Activated CD4-positive, alpha-beta T cell treated with anti-CD3 and anti-CD28 coated beads, Interleukin-2, amount 10 ng/mL, durations not matched to agents 24 days and 14 days (primary cell): ENCODE measurements around the gene USP21. TPM values are rescaled to one million over a fixed set of nuclear protein-coding genes. Genes with fewer than 3 reads are reported as not detected.

Experiments
- DNase-seq: peaks from one replicate; pipeline ENCODE4 v3.0.0; 2022
- H3K27ac Mint-ChIP-seq: one replicate; pipeline ENCODE4 v1.8.0; 2022; ENCODE audit warnings: mild to moderate bottlenecking, mixed read lengths
- H3K27me3 Mint-ChIP-seq: one replicate; pipeline ENCODE4 v1.8.0; 2022; ENCODE audit warnings: mixed read lengths
- H3K36me3 Mint-ChIP-seq: one replicate; pipeline ENCODE4 v1.8.0; 2022; ENCODE audit warnings: low read depth, mild to moderate bottlenecking, mixed read lengths
- H3K4me1 Mint-ChIP-seq: one replicate; pipeline ENCODE4 v1.8.0; 2021; ENCODE audit warnings: mixed read lengths
- H3K4me3 Mint-ChIP-seq: one replicate; pipeline ENCODE4 v1.8.0; 2022; ENCODE audit warnings: mild to moderate bottlenecking, moderate library complexity, mixed read lengths
- H3K9me3 Mint-ChIP-seq: one replicate; pipeline ENCODE4 v1.8.0; 2021; ENCODE audit warnings: mixed read lengths
- intact Hi-C: fragments of 100-400 bp; cut with micrococcal nuclease; formaldehyde crosslinking; loops from one replicate; pipeline ENCODE4 v1.15.1; 2023
- total RNA-seq: library from RNA; stranded (reverse); gene quantifications from 2 replicates; pipeline ENCODE4 v1.2.3, GENCODE V29; 2022

The USP21 gene
- total RNA-seq, 1 donor from 2014 or later: 32.7 TPM

GRCh38 chr1:161209790-161210409 is 50.6 kb downstream of the USP21 start:
- H3K27me3 Mint-ChIP-seq: no peaks in the 10 kb centered on the region
- H3K4me3 Mint-ChIP-seq: no peak overlapping the region
- no peaks in the 10 kb centered on the region for H3K9me3 Mint-ChIP-seq
- H3K27ac Mint-ChIP-seq: no peak overlapping the region
- peaks cover 34% of the 10 kb centered on the region for H3K4me1 Mint-ChIP-seq
- peak; percentile 92 for DNase-seq
- intact Hi-C loops: loop anchor here (2.0 to 5.0 kb wide), 2 partner anchors 15 to 82 kb away; no protein-coding TSS in a partner anchor
- H3K36me3 Mint-ChIP-seq: peaks cover 62% of the 10 kb centered on the region

- no peak overlapping the region for H3K4me3 Mint-ChIP-seq
- H3K4me1 Mint-ChIP-seq: peaks cover 42% of the 10 kb centered on the region
- H3K27ac Mint-ChIP-seq: no peak overlapping the region
- no peak for DNase-seq
- intact Hi-C loops: no loop called here
- H3K36me3 Mint-ChIP-seq: peaks cover 49% of the 10 kb centered on the region
- H3K9me3 Mint-ChIP-seq: no peaks in the 10 kb centered on the region
- no peaks in the 10 kb centered on the region for H3K27me3 Mint-ChIP-seq
These were observed 55.1 kb downstream of the USP21 start for GRCh38 chr1:161214369-161214768.

GRCh38 chr1:161215076-161215475 is 55.8 kb downstream of the USP21 start, which contains the start of gene FCER1G:
Gene FCER1G (plus strand): TSS chr1:161215295. CDS start chr1:161215322, 27 bp downstream.
- Mint-ChIP-seq H3K27ac (peak within 1 kb of the TSS; percentile 31), H3K36me3 (peaks cover 42% of the 10 kb centered on the region), H3K4me3 (peak within 1 kb of the TSS; percentile 44), H3K4me1 (peaks cover 38% of the 10 kb centered on the region), H3K9me3 (no peaks in the 10 kb centered on the region), H3K27me3 (no peaks in the 10 kb centered on the region)
- intact Hi-C loops: no loop called here
- DNase-seq: no peak

Other genes with a start within 250 kb of the USP21 start
- gene ITLN2, start 204.7 kb upstream of the USP21 start, total RNA-seq: not detected in 2 replicates
- gene F11R, start 138.3 kb upstream of the USP21 start, total RNA-seq: 9.1 and 21.4 TPM in 2 replicates
- 41.7 and 49.7 TPM in 2 replicates for gene TSTD1, start 120.5 kb upstream of the USP21 start, total RNA-seq
- gene USF1, start 113.5 kb upstream of the USP21 start, total RNA-seq: 46.5 and 48.6 TPM in 2 replicates
- 134 and 139 TPM in 2 replicates for gene ARHGAP30, start 89.6 kb upstream of the USP21 start, total RNA-seq
- 0.05 TPM in 1 of 2 replicates, not detected in the other for gene NECTIN4, start 69.9 kb upstream of the USP21 start, total RNA-seq
- not detected in 2 replicates for gene KLHDC9, start 61.1 kb upstream of the USP21 start, total RNA-seq
- gene PFDN2, start 41.5 kb upstream of the USP21 start, total RNA-seq: 173 and 178 TPM in 2 replicates
- gene NIT1, start 41.4 kb upstream of the USP21 start, total RNA-seq: 46.7 and 48.2 TPM in 2 replicates
- gene DEDD, start 26.8 kb upstream of the USP21 start, total RNA-seq: 45.7 and 46.2 TPM in 2 replicates
- 84.2 and 86.6 TPM in 2 replicates for gene UFC1, start 5.5 kb upstream of the USP21 start, total RNA-seq
- 28.6 and 31.1 TPM in 2 replicates for gene PPOX, start 6.9 kb downstream of the USP21 start, total RNA-seq
- 65.1 and 69.9 TPM in 2 replicates for gene B4GALT3, start 18.0 kb downstream of the USP21 start, total RNA-seq
- 0.33 and 0.66 TPM in 2 replicates for gene ADAMTS4, start 39.6 kb downstream of the USP21 start, total RNA-seq
- 88.4 and 89.6 TPM in 2 replicates for gene NDUFS2, start 42.9 kb downstream of the USP21 start, total RNA-seq
- gene FCER1G, start 55.8 kb downstream of the USP21 start, total RNA-seq: 0.63 TPM in 1 of 2 replicates, not detected in the other
- not detected in 2 replicates for gene APOA2, start 64.1 kb downstream of the USP21 start, total RNA-seq
- gene TOMM40L, start 66.6 kb downstream of the USP21 start, total RNA-seq: 25.6 and 28.4 TPM in 2 replicates
- not detected in 2 replicates for gene NR1I3, start 78.7 kb downstream of the USP21 start, total RNA-seq
- 0.14 TPM in 1 of 2 replicates, not detected in the other for gene PCP4L1, start 99.2 kb downstream of the USP21 start, total RNA-seq
- 2.8 and 3.0 TPM in 2 replicates for gene MPZ, start 150.5 kb downstream of the USP21 start, total RNA-seq
- 174 and 182 TPM in 2 replicates for gene SDHC, start 154.9 kb downstream of the USP21 start, total RNA-seq
- gene CFAP126, start 208.4 kb downstream of the USP21 start, total RNA-seq: not detected in 2 replicates